OCI-LY7 (cell line): ENCODE measurements around the gene CATSPERE.

Source experiments
- EZH2phosphoT487 ChIP-seq: fragments of 200-600 bp; sonication (generic); IDR thresholded peaks from 2 replicates; pipeline ENCODE4 v1.6.1; 2018; ENCODE audit warnings: low read depth, borderline replicate concordance, mild to moderate bottlenecking, mixed run types, antibody characterized with exemption, low read length, moderate library complexity, mixed read lengths
- TF ChIP-seq, protein P1 (sequence below): fragments of 200-600 bp; sonication (generic); conservative IDR thresholded peaks from 2 replicates; pipeline ENCODE4 v1.5.1; 2014; ENCODE audit warnings: mild to moderate bottlenecking, antibody characterized with exemption, low read length, moderate library complexity, mixed read lengths

DNA sequence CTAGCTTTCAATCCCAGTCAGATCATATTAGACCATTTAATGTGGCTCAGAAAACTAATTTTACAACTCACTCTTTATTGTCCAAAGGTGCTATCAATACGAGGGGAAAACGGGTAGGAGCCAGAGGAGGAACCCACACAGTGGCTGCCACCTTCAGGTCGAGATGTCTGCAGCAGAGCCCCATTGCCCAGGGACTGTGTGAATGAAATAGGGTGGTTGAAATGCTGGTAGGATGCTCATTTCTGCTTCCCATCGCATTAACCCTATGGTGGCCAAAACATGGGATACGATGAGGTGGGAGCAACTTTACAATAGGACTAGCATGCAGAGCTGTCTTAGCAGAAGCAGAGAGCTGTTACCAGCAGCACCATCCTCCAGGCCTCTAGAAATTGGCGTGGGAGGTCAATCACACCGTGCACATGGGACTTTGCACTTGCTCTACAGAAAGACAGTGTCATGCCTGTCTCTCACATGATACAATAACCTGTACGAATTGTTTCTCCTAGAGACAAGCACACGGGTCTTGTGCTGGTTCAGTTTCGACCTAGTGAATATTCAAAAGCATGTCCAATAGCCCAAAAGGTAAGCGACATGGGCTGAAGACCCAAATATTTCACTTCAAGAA lies 122.4 kb downstream of the CATSPERE start:
- TF ChIP-seq, protein P1, sequence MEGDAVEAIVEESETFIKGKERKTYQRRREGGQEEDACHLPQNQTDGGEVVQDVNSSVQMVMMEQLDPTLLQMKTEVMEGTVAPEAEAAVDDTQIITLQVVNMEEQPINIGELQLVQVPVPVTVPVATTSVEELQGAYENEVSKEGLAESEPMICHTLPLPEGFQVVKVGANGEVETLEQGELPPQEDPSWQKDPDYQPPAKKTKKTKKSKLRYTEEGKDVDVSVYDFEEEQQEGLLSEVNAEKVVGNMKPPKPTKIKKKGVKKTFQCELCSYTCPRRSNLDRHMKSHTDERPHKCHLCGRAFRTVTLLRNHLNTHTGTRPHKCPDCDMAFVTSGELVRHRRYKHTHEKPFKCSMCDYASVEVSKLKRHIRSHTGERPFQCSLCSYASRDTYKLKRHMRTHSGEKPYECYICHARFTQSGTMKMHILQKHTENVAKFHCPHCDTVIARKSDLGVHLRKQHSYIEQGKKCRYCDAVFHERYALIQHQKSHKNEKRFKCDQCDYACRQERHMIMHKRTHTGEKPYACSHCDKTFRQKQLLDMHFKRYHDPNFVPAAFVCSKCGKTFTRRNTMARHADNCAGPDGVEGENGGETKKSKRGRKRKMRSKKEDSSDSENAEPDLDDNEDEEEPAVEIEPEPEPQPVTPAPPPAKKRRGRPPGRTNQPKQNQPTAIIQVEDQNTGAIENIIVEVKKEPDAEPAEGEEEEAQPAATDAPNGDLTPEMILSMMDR: no peak
- TF ChIP-seq EZH2phosphoT487: no peak
